Right atrium auricular region (tissue), 2 donors: ENCODE results near the gene RNLS. TPM values are rescaled to one million over a fixed set of nuclear protein-coding genes. Genes with fewer than 3 reads are reported as not detected.

Experiments used
- DNase-seq: peaks from one replicate; pipeline ENCODE4 v3.0.0-alpha.2; 2019; ENCODE audit warnings: low spot score
- H3K27ac ChIP-seq, 2 donors: fragments of 200-600 bp; sonication (generic); 1 replicate in 1 of 2; 2 replicates in 1 of 2; pipeline ENCODE4 v1.5.1; 2016 to 2019
- H3K27me3 ChIP-seq, 2 donors: fragments of 200-600 bp; sonication (generic); one replicate each; pipeline versions ENCODE4 v1.5.1 to v1.6.0; 2017 to 2019
- H3K36me3 ChIP-seq: fragments of 200-600 bp; sonication (generic); one replicate; pipeline ENCODE4 v1.5.1; 2016
- H3K4me1 ChIP-seq, 2 donors: fragments of 200-600 bp; sonication (generic); one replicate each; pipeline versions ENCODE4 v1.5.1 to v1.6.0; 2017 to 2019
- H3K4me3 ChIP-seq, 2 donors: fragments of 200-600 bp; sonication (generic); 1 replicate in 1 of 2; 2 replicates in 1 of 2; pipeline ENCODE4 v1.5.1; 2017 to 2019; ENCODE audit warnings: mild to moderate bottlenecking in 1 of 2, moderate library complexity in 1 of 2
- H3K9me3 ChIP-seq, 2 donors: fragments of 200-600 bp; sonication (generic); one replicate each; pipeline ENCODE4 v1.5.1; 2019
- CTCF ChIP-seq, 2 donors: fragments of 200-600 bp; sonication (generic); IDR thresholded peaks; one replicate each; pipeline ENCODE4 v1.5.1; 2019; ENCODE audit warnings: antibody characterized with exemption in 2 of 2
- total RNA-seq, 2 donors: library from RNA; depleted of rRNA; stranded (reverse); fragments of >200 nt; gene quantifications; one replicate each; pipeline ENCODE4 v1.1.0, GENCODE V29; 2016

RNLS gene
- total RNA-seq, 2 donors from 2014 or later, result 14.9 to 26.8 TPM

GRCh38 chr10:88227342-88228018 is 355.6 kb downstream of the RNLS start:
- no peak for DNase-seq
- Histone ChIP-seq H3K9me3 (no peaks in the 10 kb centered on the region), H3K4me1 (peaks cover 0 to 35% of the 10 kb centered on the region in 2 donors), H3K4me3 (no peak overlapping the region), H3K27me3 (no peaks in the 10 kb centered on the region), H3K27ac (peak overlapping the region; percentile 51 to 76), H3K36me3 (no peaks in the 10 kb centered on the region)
- no peak for TF ChIP-seq CTCF (IDR thresholded peaks at IDR 0.05)

- peaks cover 0 to 29% of the 10 kb centered on the region in 2 donors for H3K4me1 ChIP-seq
- no peaks in the 10 kb centered on the region for H3K27me3 ChIP-seq
- no peak overlapping the region for H3K4me3 ChIP-seq
- DNase-seq, result no peak
- H3K36me3 ChIP-seq, result no peaks in the 10 kb centered on the region
- peak overlapping the region; percentile 51 to 76 for H3K27ac ChIP-seq
- TF ChIP-seq CTCF (IDR thresholded peaks at IDR 0.05), result no peak
- H3K9me3 ChIP-seq, result no peaks in the 10 kb centered on the region
Observed at GRCh38 chr10:88226891-88227290, 356.2 kb downstream of the RNLS start.

- peak overlapping the region; percentile 51 to 76 for H3K27ac ChIP-seq
- DNase-seq, result no peak
- no peak for TF ChIP-seq CTCF (IDR thresholded peaks at IDR 0.05)
- H3K9me3 ChIP-seq, result no peaks in the 10 kb centered on the region
- no peaks in the 10 kb centered on the region for H3K36me3 ChIP-seq
- no peak overlapping the region for H3K4me3 ChIP-seq
- no peaks in the 10 kb centered on the region for H3K27me3 ChIP-seq
- peaks cover 0 to 29% of the 10 kb centered on the region in 2 donors for H3K4me1 ChIP-seq
Observed at GRCh38 chr10:88226071-88226659, 357.0 kb downstream of the RNLS start.

Other genes with a start within 250 kb of the RNLS start
- under 1 TPM in 1 of 2 donors, not detected in 1; 0.08 TPM for gene LIPJ, start 3.4 kb upstream of the RNLS start, total RNA-seq
- not detected for gene LIPF, start 81.1 kb upstream of the RNLS start, total RNA-seq
- not detected for gene LIPK, start 122.9 kb upstream of the RNLS start, total RNA-seq
- gene LIPN, start 176.7 kb upstream of the RNLS start, total RNA-seq, result not detected
- under 1 TPM; 0.67 to 0.83 TPM for gene LIPM, start 219.4 kb upstream of the RNLS start, total RNA-seq